Large intestine (tissue), 3 donors: Measurements from ENCODE around the gene ENPP1. TPM values are rescaled to one million over a fixed set of nuclear protein-coding genes. Genes with fewer than 3 reads are reported as not detected.

Source experiments
- DNase-seq, 2 donors: peaks; one replicate each; pipeline versions ENCODE4 v3.0.0 to v3.0.0-alpha.2; 2013
- H3K27ac ChIP-seq: one replicate; pipeline ENCODE4 v1.5.1; 2013; ENCODE audit warnings: low read length
- H3K27me3 ChIP-seq: 2 replicates; pipeline ENCODE4 v1.6.1; 2013; ENCODE audit warnings: low read length; ENCODE audit not compliant: control insufficient read depth, insufficient read depth
- H3K36me3 ChIP-seq: 2 replicates; pipeline ENCODE4 v1.6.1; 2013; ENCODE audit warnings: low read length; ENCODE audit not compliant: control insufficient read depth, insufficient read depth
- H3K4me1 ChIP-seq: one replicate; pipeline ENCODE4 v1.6.1; 2013; ENCODE audit warnings: low read length; ENCODE audit not compliant: control insufficient read depth, insufficient read depth
- H3K4me3 ChIP-seq: one replicate; pipeline ENCODE4 v1.5.1; 2013; ENCODE audit warnings: low read length
- H3K9me3 ChIP-seq: one replicate; pipeline ENCODE4 v1.6.1; 2013; ENCODE audit warnings: mild to moderate bottlenecking, low read depth, low read length, moderate library complexity; ENCODE audit not compliant: control insufficient read depth
- WGBS: methylation state at CpG from one replicate; pipeline ENCODE4 v1.1.5; 2013; ENCODE audit warnings: low lambda C conversion rate; ENCODE audit not compliant: insufficient coverage; 5-methylcytosine and 5-hydroxymethylcytosine counted together
- polyA plus RNA-seq: library from polyadenylated mRNA; unstranded; fragments of 120-200 nt; gene quantifications from one replicate; pipeline ENCODE4 v1.2.1, GENCODE V29; 2013

The ENPP1 gene
- polyA plus RNA-seq, 1 donor = 9.5 TPM

GRCh38 chr6:131782764-131783163 is 25.1 kb upstream of the ENPP1 start:
- no peaks in the 10 kb centered on the region for H3K36me3 ChIP-seq
- no peak overlapping the region for H3K4me3 ChIP-seq
- no peak overlapping the region for H3K27ac ChIP-seq
- H3K27me3 ChIP-seq = no peaks in the 10 kb centered on the region
- WGBS = 100% methylated on average over 1 of the region's 1 CpG
- no peaks in the 10 kb centered on the region for H3K9me3 ChIP-seq
- DNase-seq = peak in 1 of 2 donors; percentile 36
- H3K4me1 ChIP-seq = peaks cover 8% of the 10 kb centered on the region

GRCh38 chr6:131784561-131784960 is 23.3 kb upstream of the ENPP1 start:
- no peak for DNase-seq
- no peaks in the 10 kb centered on the region for H3K27me3 ChIP-seq
- no peaks in the 10 kb centered on the region for H3K4me1 ChIP-seq
- H3K36me3 ChIP-seq = no peaks in the 10 kb centered on the region
- no peaks in the 10 kb centered on the region for H3K9me3 ChIP-seq
- no peak overlapping the region for H3K27ac ChIP-seq
- no peak overlapping the region for H3K4me3 ChIP-seq
- WGBS = no CpG with 5 or more reads among the region's 1 CpG

DNA sequence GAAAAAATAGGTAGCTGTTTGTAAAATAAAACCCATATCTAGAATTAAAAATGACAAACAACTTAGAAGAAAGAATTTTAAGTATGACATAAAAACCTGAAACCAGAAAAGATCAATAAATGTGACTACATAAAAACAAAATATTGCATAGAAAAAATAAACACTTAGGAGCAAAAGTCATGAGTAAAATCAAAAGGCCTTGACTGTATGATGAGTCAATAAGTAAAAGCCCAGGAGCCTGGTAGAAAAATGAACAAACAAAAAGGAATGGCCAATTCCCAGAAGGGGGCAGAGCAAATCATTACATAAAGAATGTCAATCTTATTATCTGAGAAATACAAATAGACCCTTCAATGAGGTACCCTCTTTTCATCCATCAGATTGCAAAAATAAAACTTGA is 20.7 kb upstream of the ENPP1 start:
- Histone ChIP-seq H3K9me3 (no peaks in the 10 kb centered on the region), H3K27me3 (no peaks in the 10 kb centered on the region), H3K4me3 (no peak overlapping the region), H3K4me1 (no peaks in the 10 kb centered on the region), H3K27ac (no peak overlapping the region), H3K36me3 (no peaks in the 10 kb centered on the region)
- no peak for DNase-seq

GRCh38 chr6:131787766-131788712 is 19.8 kb upstream of the ENPP1 start:
- DNase-seq = peak in 1 of 2 donors; percentile 32
- Histone ChIP-seq H3K36me3 (no peaks in the 10 kb centered on the region), H3K4me1 (no peaks in the 10 kb centered on the region), H3K4me3 (no peak overlapping the region), H3K9me3 (no peaks in the 10 kb centered on the region), H3K27me3 (no peaks in the 10 kb centered on the region), H3K27ac (no peak overlapping the region)
- WGBS = 50% methylated on average over 2 of the region's 8 CpGs

DNA sequence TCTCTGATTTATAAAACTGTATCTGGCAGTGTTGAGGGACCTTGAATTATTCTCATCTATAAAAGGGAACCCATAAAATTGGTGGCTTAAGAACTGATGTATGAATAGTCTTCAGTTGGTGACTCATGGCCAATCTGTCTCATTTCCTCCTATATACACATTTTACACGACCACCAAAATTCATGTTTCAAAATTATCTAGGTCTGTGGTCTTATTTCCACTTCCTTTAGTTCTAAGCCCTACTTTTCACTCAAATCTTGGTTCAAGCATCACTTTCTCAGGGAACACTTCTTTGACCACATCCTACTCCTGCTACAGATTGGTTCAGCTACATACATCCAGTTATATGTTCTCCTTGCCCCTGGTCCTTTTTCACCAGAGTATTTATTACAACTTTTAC is 18.6 kb upstream of the ENPP1 start:
- DNase-seq = no peak
- H3K27ac ChIP-seq = no peak overlapping the region
- no peaks in the 10 kb centered on the region for H3K27me3 ChIP-seq
- no peaks in the 10 kb centered on the region for H3K4me1 ChIP-seq
- 83% methylated on average over 1 of the region's 1 CpG for WGBS
- no peaks in the 10 kb centered on the region for H3K36me3 ChIP-seq
- H3K4me3 ChIP-seq = no peak overlapping the region
- no peaks in the 10 kb centered on the region for H3K9me3 ChIP-seq

DNA sequence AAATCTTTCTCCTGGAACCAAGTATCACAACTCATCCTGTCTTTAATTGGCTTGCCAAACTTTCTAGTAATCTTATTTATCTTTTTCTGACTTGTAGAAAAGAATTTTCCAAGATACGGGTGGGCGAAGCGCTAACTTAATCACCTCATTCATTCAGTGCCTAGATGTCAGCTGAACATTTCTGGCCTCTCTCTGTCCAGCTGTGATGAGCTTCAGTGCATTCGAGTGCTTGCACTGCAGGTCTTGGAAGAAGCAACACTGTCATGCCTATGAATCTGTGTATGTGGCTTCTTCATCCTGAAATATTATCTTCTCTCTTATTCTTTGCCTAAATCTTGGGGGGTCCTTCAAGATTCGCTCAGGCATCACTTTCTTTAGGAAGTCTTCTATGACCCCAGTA is 16.3 kb upstream of the ENPP1 start:
- WGBS = 100% methylated on average over 1 of the region's 5 CpGs
- Histone ChIP-seq H3K27ac (no peak overlapping the region), H3K36me3 (no peaks in the 10 kb centered on the region), H3K4me1 (no peaks in the 10 kb centered on the region), H3K9me3 (no peaks in the 10 kb centered on the region), H3K27me3 (no peaks in the 10 kb centered on the region), H3K4me3 (no peak overlapping the region)
- no peak for DNase-seq

GRCh38 chr6:131792091-131792496 is 15.7 kb upstream of the ENPP1 start:
- no peaks in the 10 kb centered on the region for H3K9me3 ChIP-seq
- no peaks in the 10 kb centered on the region for H3K27me3 ChIP-seq
- DNase-seq = no peak
- no peaks in the 10 kb centered on the region for H3K36me3 ChIP-seq
- H3K4me1 ChIP-seq = no peaks in the 10 kb centered on the region
- no peak overlapping the region for H3K4me3 ChIP-seq
- no CpG with 5 or more reads among the region's 6 CpGs for WGBS
- no peak overlapping the region for H3K27ac ChIP-seq

GRCh38 chr6:131795366-131795765 is 12.5 kb upstream of the ENPP1 start:
- Histone ChIP-seq H3K27ac (no peak overlapping the region), H3K36me3 (no peaks in the 10 kb centered on the region), H3K4me3 (no peak overlapping the region), H3K27me3 (no peaks in the 10 kb centered on the region), H3K4me1 (no peaks in the 10 kb centered on the region), H3K9me3 (no peaks in the 10 kb centered on the region)
- DNase-seq = no peak
- 60% methylated on average over 1 of the region's 2 CpGs for WGBS

- Histone ChIP-seq H3K36me3 (no peaks in the 10 kb centered on the region), H3K9me3 (no peaks in the 10 kb centered on the region), H3K27ac (no peak overlapping the region), H3K4me3 (no peak overlapping the region), H3K27me3 (no peaks in the 10 kb centered on the region), H3K4me1 (no peaks in the 10 kb centered on the region)
- WGBS = 92% methylated on average over 2 of the region's 2 CpGs
- no peak for DNase-seq
These were observed 5.5 kb upstream of the ENPP1 start for GRCh38 chr6:131802347-131802746.

GRCh38 chr6:131803007-131803769 is 4.6 kb upstream of the ENPP1 start:
- no peaks in the 10 kb centered on the region for H3K27me3 ChIP-seq
- DNase-seq = no peak
- 79% methylated on average over 6 of the region's 10 CpGs for WGBS
- H3K4me1 ChIP-seq = no peaks in the 10 kb centered on the region
- no peak overlapping the region for H3K27ac ChIP-seq
- H3K9me3 ChIP-seq = no peaks in the 10 kb centered on the region
- H3K4me3 ChIP-seq = no peak overlapping the region
- no peaks in the 10 kb centered on the region for H3K36me3 ChIP-seq
